ENCODE measurements around the gene HINFP. TPM values are rescaled to one million over a fixed set of nuclear protein-coding genes. Genes with fewer than 3 reads are reported as not detected.
A peak's percentile ranks its signal among the peaks of the same experiment; 100 is the strongest.
"Not testable (repeated sequence)": the region's sequence is repeated elsewhere in the genome, so short reads cannot be mapped to it uniquely, and the experiment has no call there.

The HINFP gene
- total RNA-seq, 2 donors from 2014 or later, result 22.3 to 26.1 TPM

GRCh38 chr11:119116601-119117000, 4.8 kb upstream of the HINFP start:
- Mint-ChIP-seq H3K27ac (peak overlapping the region; percentile 93), H3K36me3 (ENCODE audit: low read depth) (peaks cover 10% of the 10 kb centered on the region)

GRCh38 chr11:119117004-119117706, 4.2 kb upstream of the HINFP start:
- H3K27ac Mint-ChIP-seq, result peak overlapping the region; percentile 93
- peaks cover 32% of the 10 kb centered on the region for H3K4me1 Mint-ChIP-seq
- H3K36me3 Mint-ChIP-seq (ENCODE audit: low read depth), result peaks cover 7% of the 10 kb centered on the region
- no peaks in the 10 kb centered on the region for H3K9me3 ChIP-seq (ENCODE audit: control insufficient read depth, low read length, poor library complexity, severe bottlenecking)
- ATAC-seq (no peak), DNase-seq (no peak)
- no peaks in the 10 kb centered on the region for H3K27me3 Mint-ChIP-seq
- peak overlapping the region; percentile 87 for H3K4me3 Mint-ChIP-seq

More at GRCh38 chr11:119116601-119117000, 4.8 kb upstream of the HINFP start:
- peak overlapping the region; percentile 87 for H3K4me3 Mint-ChIP-seq
- DNase-seq (no peak), ATAC-seq (no peak)
- no peaks in the 10 kb centered on the region for H3K27me3 Mint-ChIP-seq
- H3K4me1 Mint-ChIP-seq, result peaks cover 30% of the 10 kb centered on the region
- no peaks in the 10 kb centered on the region for H3K9me3 ChIP-seq (ENCODE audit: control insufficient read depth, low read length, poor library complexity, severe bottlenecking)

- Mint-ChIP-seq H3K36me3 (ENCODE audit: low read depth) (peaks cover 3% of the 10 kb centered on the region), H3K27ac (no peak overlapping the region), H3K4me3 (no peak overlapping the region), H3K27me3 (no peaks in the 10 kb centered on the region), H3K4me1 (peaks cover 41% of the 10 kb centered on the region)
- ATAC-seq, result no peak
- no peaks in the 10 kb centered on the region for H3K9me3 ChIP-seq (ENCODE audit: control insufficient read depth, low read length, poor library complexity, severe bottlenecking)
- DNase-seq, result no peak
These were observed 3.2 kb upstream of the HINFP start for GRCh38 chr11:119118227-119118626.

GRCh38 chr11:119118946-119119345, 2.4 kb upstream of the HINFP start:
- peaks cover 42% of the 10 kb centered on the region for H3K4me1 Mint-ChIP-seq
- H3K27me3 Mint-ChIP-seq, result no peaks in the 10 kb centered on the region
- H3K36me3 Mint-ChIP-seq (ENCODE audit: low read depth), result peaks cover 3% of the 10 kb centered on the region
- DNase-seq, result no peak
- no peak for ATAC-seq
- no peak overlapping the region for H3K27ac Mint-ChIP-seq
- H3K9me3 ChIP-seq (ENCODE audit: control insufficient read depth, low read length, poor library complexity, severe bottlenecking), result no peaks in the 10 kb centered on the region
- H3K4me3 Mint-ChIP-seq, result no peak overlapping the region

- no peaks in the 10 kb centered on the region for H3K27me3 Mint-ChIP-seq
- H3K4me1 Mint-ChIP-seq, result peaks cover 36% of the 10 kb centered on the region
- peak overlapping the region; percentile 99 for H3K4me3 Mint-ChIP-seq
- H3K36me3 Mint-ChIP-seq (ENCODE audit: low read depth), result no peaks in the 10 kb centered on the region
- ATAC-seq (no peak), DNase-seq (no peak)
- no peaks in the 10 kb centered on the region for H3K9me3 ChIP-seq (ENCODE audit: control insufficient read depth, low read length, poor library complexity, severe bottlenecking)
- H3K27ac Mint-ChIP-seq, result peak overlapping the region; percentile 98
These were observed 757 bp upstream of the HINFP start for GRCh38 chr11:119120639-119121007.

- no peaks in the 10 kb centered on the region for H3K36me3 Mint-ChIP-seq (ENCODE audit: low read depth)
- H3K4me1 Mint-ChIP-seq, result peaks cover 34% of the 10 kb centered on the region
- DNase-seq (no peak), ATAC-seq (peak; percentile 0)
- no peaks in the 10 kb centered on the region for H3K27me3 Mint-ChIP-seq
- H3K4me3 Mint-ChIP-seq, result peak overlapping the region; percentile 99
- H3K9me3 ChIP-seq (ENCODE audit: control insufficient read depth, low read length, poor library complexity, severe bottlenecking), result no peaks in the 10 kb centered on the region
- H3K27ac Mint-ChIP-seq, result peak overlapping the region; percentile 98
These were observed 388 bp downstream of the HINFP start for GRCh38 chr11:119121811-119122124.

GRCh38 chr11:119125821-119126220, 4.4 kb downstream of the HINFP start:
- H3K27me3 Mint-ChIP-seq, result no peaks in the 10 kb centered on the region
- DNase-seq, result no peak
- H3K27ac Mint-ChIP-seq, result no peak overlapping the region
- no peaks in the 10 kb centered on the region for H3K9me3 ChIP-seq (ENCODE audit: control insufficient read depth, low read length, poor library complexity, severe bottlenecking)
- no peak for ATAC-seq
- no peak overlapping the region for H3K4me3 Mint-ChIP-seq
- peaks cover 28% of the 10 kb centered on the region for H3K4me1 Mint-ChIP-seq
- H3K36me3 Mint-ChIP-seq (ENCODE audit: low read depth), result no peaks in the 10 kb centered on the region

GRCh38 chr11:119126675-119127268, 5.4 kb downstream of the HINFP start:
- Mint-ChIP-seq H3K4me1 (peaks cover 23% of the 10 kb centered on the region), H3K36me3 (ENCODE audit: low read depth) (no peaks in the 10 kb centered on the region), H3K4me3 (no peak overlapping the region), H3K27me3 (no peaks in the 10 kb centered on the region), H3K27ac (no peak overlapping the region)
- no peak for ATAC-seq
- no peak for DNase-seq
- no peaks in the 10 kb centered on the region for H3K9me3 ChIP-seq (ENCODE audit: control insufficient read depth, low read length, poor library complexity, severe bottlenecking)

- H3K27me3 Mint-ChIP-seq, result no peaks in the 10 kb centered on the region
- no peak overlapping the region for H3K4me3 Mint-ChIP-seq
- peaks cover 10% of the 10 kb centered on the region for H3K4me1 Mint-ChIP-seq
- peaks cover 8% of the 10 kb centered on the region for H3K36me3 Mint-ChIP-seq (ENCODE audit: low read depth)
- no peaks in the 10 kb centered on the region for H3K9me3 ChIP-seq (ENCODE audit: control insufficient read depth, low read length, poor library complexity, severe bottlenecking)
- DNase-seq (no peak), ATAC-seq (no peak)
- H3K27ac Mint-ChIP-seq, result no peak overlapping the region
These were observed 9.3 kb downstream of the HINFP start for GRCh38 chr11:119130662-119131061.

GRCh38 chr11:119134389-119134978, 13.1 kb downstream of the HINFP start:
- no peaks in the 10 kb centered on the region for H3K9me3 ChIP-seq (ENCODE audit: control insufficient read depth, low read length, poor library complexity, severe bottlenecking)
- peaks cover 6% of the 10 kb centered on the region for H3K4me1 Mint-ChIP-seq
- no peak overlapping the region for H3K4me3 Mint-ChIP-seq
- peaks cover 14% of the 10 kb centered on the region for H3K27me3 Mint-ChIP-seq
- ATAC-seq (peak; percentile 51), DNase-seq (no peak)
- no peak overlapping the region for H3K27ac Mint-ChIP-seq
- H3K36me3 Mint-ChIP-seq (ENCODE audit: low read depth), result peaks cover 8% of the 10 kb centered on the region

- not testable (repeated sequence) for H3K27ac Mint-ChIP-seq; H3K36me3 Mint-ChIP-seq (ENCODE audit: low read depth); H3K4me3 Mint-ChIP-seq; ATAC-seq; DNase-seq; H3K4me1 Mint-ChIP-seq; H3K9me3 ChIP-seq (ENCODE audit: control insufficient read depth, low read length, poor library complexity, severe bottlenecking)
- peaks cover 21% of the 10 kb centered on the region for H3K27me3 Mint-ChIP-seq
These were observed 17.9 kb downstream of the HINFP start for GRCh38 chr11:119139276-119139675.

- H3K9me3 ChIP-seq (ENCODE audit: control insufficient read depth, low read length, poor library complexity, severe bottlenecking), result no peaks in the 10 kb centered on the region
- Mint-ChIP-seq H3K4me3 (no peak overlapping the region), H3K4me1 (peaks cover 8% of the 10 kb centered on the region), H3K27ac (no peak overlapping the region), H3K36me3 (ENCODE audit: low read depth) (no peaks in the 10 kb centered on the region), H3K27me3 (peaks cover 29% of the 10 kb centered on the region)
- no peak for DNase-seq
- peak; percentile 52 for ATAC-seq
These were observed 23.6 kb downstream of the HINFP start for GRCh38 chr11:119144825-119145486.

- no peak for ATAC-seq
- no peak overlapping the region for H3K4me3 Mint-ChIP-seq
- H3K27ac Mint-ChIP-seq, result no peak overlapping the region
- no peaks in the 10 kb centered on the region for H3K9me3 ChIP-seq (ENCODE audit: control insufficient read depth, low read length, poor library complexity, severe bottlenecking)
- H3K27me3 Mint-ChIP-seq, result peaks cover 29% of the 10 kb centered on the region
- DNase-seq, result no peak
- H3K36me3 Mint-ChIP-seq (ENCODE audit: low read depth), result no peaks in the 10 kb centered on the region
- H3K4me1 Mint-ChIP-seq, result peaks cover 8% of the 10 kb centered on the region
These were observed 24.2 kb downstream of the HINFP start for GRCh38 chr11:119145551-119145950.
